Activated effector memory CD4-positive, alpha-beta T cell treated with Interleukin-2 at 50 U/mL for 16 hours (primary cell): ENCODE data around the gene FHL1.

ENCODE experiments used
- DNase-seq: peaks from one replicate; pipeline ENCODE4 v3.0.0-alpha.2; 2020

FHL1 gene

DNA sequence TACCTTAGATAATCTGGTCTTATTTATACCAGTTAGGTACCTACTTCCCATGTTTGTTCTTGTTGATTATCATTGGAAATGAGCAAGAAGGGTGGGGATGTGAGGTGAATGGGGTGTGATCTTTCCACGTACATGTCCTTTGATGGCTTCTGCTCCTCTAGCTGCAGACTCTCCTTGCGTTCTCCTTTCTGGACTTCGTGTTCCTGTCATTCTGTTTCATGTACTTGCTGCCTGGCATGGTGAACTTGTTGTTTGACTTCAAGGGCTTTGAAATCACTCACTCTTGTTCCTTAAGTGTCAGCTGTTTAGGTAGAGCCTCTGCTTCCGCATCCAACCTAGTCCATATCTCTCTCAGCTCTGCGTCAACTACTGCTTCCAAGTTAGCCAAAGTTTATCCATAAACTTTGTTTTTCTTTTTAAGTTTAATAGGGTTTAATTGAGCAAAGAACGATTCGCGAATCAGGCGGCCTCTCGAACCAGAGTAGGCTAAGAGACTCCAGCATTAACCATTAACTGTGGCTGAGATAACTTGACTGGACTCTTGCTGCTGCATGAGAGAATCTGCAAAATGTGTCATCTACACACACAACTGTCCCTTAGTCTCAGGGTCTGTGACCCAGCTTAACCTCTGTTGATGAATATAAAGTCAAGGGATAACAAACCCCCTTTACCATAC is 42.8 kb downstream of the FHL1 start:
- DNase-seq, result no peak

DNA sequence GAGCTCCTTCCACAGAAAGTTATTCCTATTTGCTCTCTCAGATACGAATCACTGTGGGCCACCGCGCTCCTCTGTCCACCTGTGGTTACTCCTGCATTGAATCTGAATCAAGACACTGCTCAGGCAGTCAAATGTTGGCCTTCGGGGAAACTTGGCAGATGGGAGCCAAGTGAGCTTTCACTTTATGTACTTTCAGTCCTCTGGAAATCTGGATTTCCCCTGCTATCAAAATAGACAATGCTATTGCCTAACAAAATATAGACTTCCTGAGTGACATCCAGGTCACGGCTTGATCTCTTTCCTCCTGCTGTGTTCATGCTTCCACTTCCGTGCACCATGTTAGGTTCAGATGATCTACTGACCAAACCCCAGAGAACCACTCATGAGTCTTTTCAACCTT is 43.8 kb downstream of the FHL1 start:
- DNase-seq, result no peak

DNA sequence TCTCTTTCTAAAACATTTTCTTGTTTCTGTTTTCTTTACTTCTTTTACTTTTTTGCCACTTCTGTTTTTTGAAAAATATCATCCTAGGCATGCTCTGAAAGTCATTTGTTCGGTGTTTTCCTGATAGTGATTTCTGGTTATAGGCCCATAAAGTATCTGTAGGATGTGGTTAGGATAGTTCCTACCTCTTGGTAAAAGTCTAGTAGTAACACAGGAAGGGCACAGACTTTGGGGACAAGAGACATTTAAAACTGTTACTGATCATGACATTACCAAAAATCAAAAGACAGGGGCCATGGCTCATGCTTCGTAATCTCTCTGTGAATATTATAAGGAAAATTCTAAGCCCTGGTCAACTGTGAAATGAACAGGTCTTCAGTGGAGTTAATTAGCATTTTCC is 44.8 kb downstream of the FHL1 start:
- no peak for DNase-seq

DNA sequence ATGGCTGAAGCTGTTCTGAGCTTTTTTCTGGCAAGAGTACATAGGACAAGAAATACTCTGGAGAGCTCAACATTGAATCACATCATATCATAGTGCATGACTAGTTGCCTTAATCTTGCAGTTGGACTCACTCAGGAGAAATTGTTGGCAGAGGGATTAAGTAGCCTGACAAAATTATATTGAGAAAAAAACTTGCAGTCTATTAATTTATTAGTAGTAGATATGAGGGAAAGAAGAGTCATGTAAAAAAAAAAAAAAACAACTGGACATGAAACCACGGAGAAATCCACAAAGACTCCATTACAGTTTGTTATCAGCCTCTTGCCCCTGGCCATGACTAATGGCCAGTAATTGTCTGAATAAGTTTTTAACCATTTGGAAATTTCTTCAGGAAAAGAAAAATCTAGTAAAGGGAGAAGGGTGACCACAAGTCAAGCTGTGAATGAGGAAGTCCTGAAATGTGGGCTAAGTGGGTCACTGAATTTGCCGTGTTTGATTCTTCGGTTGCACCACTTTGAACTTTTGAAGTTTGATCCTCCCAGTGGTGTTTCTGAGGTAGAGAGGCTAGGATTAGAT is 45.6 kb downstream of the FHL1 start:
- no peak for DNase-seq

DNA sequence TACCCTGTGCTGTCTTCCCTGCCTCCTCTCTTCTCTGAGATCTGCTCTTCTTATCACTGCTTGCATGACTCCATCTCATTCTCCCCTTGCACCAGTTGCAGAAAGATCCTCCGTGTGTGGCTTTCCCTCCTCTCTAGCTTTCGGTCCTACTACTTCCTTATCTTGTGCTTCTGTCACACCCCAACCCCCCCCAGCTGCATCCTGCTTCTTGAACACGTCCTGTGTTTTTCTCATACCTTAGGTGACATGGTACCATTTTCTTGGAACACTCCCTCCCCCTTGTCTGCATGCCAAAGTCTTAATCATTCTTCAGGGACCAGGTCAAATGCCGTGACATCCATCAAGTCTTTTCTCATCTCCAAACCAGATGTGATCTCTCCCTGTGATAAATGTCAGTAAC is 46.4 kb downstream of the FHL1 start:
- DNase-seq, result no peak

DNA sequence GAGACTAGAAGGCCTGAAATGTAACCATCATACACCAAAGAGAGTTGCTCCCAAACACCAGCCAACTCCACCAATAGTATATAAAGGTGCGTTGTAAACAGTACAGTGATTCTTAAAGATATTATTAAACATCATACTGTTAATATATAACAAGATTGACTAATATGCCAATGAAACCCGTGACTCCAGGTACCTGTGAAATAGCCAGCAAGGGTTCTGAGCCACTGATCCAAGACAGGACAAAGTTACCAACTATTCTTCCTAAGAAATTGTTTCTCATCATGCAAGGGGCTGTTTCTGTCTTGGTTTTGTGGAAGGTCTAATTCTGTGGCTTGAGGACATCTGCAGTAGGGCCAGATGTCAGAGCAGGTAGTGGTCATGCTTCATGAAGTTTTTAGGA is 47.2 kb downstream of the FHL1 start:
- DNase-seq, result no peak

DNA sequence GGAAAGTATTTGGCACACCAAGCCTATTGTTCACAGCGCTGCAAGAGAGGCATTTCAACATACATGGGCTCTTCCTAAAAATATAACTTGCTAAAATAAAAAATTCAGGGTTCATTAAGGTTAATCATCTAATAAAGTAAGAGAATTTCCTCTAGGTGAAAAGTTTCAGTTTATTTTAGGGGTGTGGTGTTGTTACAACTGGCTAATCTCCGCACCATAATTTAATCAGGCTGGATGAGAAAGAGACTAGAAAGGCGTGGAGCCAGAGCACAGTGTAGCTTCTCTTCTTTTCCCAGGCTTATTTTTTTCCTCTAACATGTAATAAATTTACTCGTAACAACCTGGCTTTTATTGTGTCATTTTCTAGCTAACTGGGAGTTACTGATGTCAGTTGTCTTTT is 47.9 kb downstream of the FHL1 start:
- DNase-seq, result no peak

DNA sequence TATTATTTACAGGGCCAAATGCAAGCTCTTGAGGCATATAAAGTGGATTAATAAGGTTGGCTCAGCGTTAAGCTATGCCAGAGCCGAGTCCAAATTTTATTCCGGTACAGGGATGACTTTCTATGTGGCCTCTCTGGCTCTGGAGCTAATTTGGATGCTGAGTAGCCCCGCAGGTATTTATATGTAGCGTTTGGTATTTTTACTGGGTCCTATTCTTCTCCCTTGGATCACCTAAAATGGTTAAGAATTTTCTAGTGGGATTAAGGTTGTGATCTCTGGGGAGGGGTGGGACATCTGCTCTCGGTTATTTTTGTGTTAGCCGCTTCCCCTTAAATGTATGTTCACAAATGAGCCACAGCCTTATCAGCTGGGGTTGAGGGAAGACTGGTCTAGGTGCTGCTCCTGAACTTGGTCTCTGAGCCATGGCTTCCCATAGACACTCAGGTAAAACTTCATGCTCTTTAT is 49.4 kb downstream of the FHL1 start:
- no peak for DNase-seq

DNA sequence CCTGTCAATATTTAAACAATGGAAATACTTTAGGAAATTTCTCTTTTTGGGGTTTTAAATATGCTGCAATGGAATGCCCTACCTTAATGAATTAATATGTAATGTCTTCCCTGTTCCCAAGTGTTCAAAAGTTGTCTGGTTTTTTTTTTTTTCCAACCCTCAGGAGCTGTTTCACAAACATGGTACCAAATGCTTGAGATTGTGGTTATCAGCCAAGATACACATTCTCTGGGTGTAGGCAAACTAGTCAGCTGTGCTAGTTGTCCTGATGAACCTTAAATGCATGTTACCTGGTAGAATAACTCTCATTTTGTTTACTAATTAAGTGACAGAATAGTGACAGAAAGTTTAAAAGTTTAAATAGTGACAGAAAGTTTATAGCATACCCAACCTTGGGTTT is 50.7 kb downstream of the FHL1 start:
- no peak for DNase-seq

DNA sequence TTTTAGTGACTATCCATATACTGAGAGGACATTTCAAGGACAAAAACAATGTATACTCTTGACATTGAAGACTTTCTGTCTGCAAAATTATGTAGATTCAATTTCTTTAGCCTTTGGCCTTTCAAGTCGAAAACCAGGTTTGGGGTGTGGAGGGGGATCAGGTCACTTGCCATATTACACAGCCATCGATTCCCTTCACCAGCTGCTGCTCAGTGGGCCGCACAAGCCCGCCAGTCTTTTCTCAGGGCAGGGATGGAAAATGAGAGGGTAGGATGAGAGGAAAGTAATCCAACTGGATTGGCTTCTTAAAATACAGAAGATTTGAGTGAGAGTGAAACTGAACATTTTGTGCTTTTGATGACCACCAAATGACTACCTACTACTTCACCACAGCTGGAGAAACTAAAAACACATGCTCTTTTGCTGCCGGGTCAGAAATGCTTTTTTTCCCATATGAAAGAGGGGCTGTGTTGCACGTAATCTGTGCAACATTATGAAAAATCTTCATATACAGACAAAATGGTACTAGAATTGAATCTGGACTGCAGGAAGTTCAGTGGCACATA is 51.4 kb downstream of the FHL1 start:
- no peak for DNase-seq

DNA sequence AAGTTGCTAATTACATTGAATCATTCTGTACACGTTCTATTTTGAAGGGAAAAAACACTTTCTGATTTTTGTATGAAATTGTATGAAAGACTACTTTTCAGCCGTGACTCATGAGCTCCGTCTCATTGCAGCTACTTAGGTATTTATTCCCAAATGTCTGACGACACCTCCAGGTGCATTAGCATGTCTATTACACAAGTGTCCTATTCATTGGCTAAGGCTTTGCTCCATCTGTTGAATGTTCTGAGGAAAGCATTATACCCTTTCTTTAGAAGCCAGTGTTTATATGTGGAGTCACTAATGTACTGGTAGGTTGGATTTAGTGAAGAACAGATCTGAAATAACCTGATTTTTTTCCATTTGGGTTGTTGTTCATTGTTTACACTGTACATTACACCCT is 52.0 kb downstream of the FHL1 start:
- DNase-seq, result no peak

DNA sequence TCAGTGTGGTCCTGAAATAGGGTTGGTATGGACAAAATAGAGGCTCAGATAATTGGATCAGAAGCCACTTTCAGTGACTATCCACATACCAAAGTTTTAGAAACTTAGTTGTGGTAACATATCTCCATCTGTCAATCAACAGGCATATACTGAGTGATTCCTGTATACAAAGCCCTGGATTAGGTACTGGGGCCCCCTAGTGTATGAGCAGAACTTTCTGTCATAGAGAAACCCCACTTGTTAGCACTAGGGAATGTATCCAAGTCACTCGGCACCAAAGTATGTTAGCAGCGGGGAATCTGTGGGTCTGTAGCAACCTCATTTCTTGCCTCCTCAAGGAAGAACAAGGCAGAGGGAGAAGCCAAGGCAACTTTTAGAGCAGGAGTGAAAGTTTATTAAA is 53.1 kb downstream of the FHL1 start:
- DNase-seq, result no peak

DNA sequence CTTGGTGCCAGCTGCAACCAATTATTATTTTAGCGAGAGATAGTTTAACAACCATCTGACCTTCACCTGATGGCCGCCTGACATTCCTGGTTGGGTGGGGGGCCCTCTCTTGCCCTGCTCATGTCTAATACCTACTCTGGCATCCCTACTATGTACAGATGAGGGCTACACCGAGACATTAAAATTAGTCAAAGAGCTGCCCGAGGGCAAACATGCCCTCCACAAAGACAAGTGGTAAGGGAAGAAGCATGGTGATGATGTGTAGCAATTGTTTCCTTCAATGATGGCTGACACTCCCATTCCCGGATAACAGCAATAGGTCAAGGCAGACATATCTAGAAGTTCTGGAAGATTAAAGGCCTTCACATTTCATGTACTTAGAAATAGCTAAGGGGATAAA is 54.3 kb downstream of the FHL1 start:
- no peak for DNase-seq

DNA sequence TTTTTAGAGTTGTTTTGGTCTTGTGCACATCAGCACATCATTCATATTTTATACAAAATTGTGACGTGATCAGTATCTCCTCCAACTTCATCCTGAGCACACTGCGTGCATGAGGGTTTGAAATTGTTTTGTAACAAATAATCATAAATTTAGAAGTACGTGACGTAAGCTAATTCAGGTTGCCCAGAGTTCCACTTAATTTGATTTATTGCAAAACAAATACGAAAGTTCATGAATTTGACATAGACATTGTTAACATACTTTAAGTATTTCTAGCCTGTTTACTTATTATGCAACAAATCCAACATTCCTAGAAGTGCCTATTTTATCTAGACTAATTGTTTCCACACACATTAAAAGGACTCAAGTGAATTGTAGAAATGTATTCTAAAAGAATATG is 55.6 kb downstream of the FHL1 start:
- DNase-seq, result no peak

DNA sequence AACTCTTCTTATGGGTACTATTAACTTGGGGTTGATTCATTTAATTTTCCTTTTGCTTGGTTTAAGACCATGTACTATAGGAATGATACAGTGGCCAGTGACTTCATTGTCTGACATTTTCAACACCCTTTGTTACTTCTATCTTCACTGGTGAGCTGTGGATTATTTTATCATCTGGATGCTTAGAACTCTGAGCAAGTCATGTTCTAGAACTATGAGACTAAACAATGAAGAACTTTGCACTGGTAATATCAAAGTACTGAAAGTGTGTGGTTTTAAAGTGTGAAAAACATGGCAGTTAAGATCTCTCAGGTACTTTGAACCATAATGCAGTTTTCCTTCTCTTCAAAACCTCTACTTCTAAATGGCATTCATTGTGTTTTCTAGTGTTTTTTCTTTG is 56.1 kb downstream of the FHL1 start:
- no peak for DNase-seq

DNA sequence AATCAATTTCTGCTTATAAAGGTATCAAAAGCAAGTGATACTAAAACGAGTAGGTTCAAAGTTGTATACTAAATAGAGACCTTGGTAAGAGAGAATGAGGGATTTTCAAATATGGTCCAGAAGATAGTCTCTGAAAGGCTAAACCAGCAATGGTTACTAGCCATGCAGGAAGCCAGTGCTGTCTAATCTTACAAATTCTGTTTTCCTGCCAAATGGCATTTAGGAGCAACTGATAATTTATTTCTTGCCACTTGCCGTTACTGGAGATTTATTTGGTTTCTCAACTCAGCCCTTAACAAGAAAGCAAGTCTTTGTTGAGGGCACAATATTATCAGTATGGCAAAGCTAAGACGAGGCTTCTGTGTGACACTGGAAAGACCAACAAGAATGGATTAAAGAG is 56.6 kb downstream of the FHL1 start:
- no peak for DNase-seq

DNA sequence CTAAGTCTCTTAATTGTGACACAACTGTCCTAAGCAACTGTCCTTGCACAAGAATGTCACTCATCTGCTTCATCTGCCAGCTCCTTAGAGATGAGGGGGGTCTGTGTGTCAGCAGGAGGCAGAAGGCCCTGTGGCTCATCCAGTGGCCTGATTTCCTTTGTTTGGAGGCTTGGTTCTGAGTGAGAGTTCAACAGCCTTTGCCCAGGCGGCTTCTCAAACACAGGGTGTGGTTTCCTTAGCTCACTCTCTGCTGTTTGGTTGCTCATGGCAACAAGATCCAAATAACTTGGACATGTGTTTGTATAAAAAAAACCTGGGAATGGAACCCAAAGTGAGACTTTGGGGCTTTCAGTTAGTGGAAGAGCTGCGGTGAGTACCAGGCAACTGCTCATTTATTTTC is 57.2 kb downstream of the FHL1 start:
- DNase-seq, result no peak

DNA sequence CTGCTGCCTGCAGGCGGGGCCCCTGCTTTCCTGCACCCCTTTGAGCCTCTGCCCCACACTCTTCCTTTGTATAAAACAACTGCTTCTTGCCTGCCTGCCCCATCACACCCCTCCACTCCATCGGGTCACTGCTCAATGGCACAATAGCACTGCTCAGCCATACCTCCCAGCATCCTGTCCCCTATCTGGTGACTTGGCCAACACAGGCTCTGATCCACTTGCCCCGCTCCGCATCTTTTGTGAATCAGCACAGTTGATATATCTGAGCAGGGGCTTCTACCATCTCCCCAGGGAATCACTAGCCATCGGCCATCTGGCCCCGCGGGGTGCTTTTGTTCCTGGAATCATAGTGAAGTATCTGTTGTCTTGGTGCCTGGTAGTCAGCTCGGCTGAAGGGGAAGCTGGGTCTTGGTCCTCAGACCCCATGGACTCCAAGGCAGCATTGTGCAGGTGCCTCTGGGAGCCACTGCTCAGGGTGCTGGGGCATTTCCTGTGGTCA is 58.6 kb downstream of the FHL1 start:
- no peak for DNase-seq

DNA sequence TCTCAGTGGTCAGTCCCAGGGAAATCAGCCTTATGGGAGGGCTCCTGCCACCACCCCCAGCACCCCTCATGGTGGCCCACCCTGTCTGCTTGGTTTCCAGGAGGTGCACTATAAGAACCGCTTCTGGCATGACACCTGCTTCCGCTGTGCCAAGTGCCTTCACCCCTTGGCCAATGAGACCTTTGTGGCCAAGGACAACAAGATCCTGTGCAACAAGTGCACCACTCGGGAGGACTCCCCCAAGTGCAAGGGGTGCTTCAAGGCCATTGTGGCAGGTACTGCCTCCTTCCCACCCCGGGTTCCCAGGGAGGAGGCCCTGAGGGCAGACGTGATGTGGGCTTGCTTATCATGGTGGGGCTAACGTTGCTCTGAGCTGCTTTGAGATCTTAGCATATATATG is 59.6 kb downstream of the FHL1 start:
- DNase-seq, result no peak

DNA sequence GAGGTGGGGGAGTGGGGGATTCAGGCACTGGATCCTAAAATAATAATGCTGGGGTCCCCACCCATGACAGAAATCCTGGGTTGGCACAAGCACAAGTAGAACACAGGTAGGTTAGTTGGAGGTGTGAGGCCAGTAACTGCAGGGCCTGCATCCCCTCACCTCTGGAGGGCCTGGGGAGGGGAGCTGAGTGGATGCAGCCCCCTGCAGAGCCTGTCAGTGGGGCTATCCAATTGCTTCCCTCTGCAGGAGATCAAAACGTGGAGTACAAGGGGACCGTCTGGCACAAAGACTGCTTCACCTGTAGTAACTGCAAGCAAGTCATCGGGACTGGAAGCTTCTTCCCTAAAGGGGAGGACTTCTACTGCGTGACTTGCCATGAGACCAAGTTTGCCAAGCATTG is 60.2 kb downstream of the FHL1 start:
- no peak for DNase-seq

DNA sequence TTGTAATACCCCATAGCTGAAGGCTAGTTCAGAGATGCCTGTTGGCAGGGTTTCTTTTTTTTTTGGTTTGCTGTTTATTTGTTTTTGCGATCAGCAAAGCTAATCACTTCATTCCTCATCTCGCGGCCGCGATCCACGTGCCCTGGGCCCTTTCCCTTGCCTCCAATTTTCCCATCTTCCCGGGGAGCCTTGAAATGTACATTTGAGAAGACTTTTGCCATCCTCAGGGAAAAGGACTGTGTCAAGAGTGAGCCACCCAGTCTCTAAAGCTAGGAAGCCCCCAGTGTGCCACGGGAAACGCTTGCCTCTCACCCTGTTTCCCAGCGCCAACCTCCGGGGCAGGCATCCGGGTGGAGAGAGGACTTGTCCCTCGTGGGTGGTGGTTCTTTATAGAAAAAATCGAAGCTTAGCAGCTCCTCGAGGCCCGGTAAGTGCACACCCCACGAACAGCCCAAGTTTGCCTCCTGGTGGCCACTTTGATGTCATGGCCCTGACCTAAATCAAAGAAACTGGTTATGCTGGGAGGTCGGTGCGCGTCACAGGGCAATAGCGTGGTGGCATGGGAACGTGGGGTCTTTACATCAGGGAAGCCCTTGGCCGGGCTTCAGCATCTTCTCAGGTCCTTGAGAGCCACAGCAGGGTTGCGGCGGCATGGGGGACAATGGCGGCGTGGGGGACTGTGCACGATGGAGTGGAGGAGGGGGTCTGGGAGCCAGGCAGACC is 61.8 kb downstream of the FHL1 start:
- DNase-seq, result peak; percentile 10

DNA sequence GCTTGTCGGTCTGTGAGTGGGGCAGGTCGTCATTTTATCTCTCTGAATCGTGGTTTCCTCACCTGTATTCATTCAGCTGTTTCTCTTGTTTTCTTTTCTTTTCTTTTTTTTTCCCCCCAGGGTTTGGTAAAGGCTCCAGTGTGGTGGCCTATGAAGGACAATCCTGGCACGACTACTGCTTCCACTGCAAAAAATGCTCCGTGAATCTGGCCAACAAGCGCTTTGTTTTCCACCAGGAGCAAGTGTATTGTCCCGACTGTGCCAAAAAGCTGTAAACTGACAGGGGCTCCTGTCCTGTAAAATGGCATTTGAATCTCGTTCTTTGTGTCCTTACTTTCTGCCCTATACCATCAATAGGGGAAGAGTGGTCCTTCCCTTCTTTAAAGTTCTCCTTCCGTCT is 62.4 kb downstream of the FHL1 start:
- DNase-seq, result no peak

DNA sequence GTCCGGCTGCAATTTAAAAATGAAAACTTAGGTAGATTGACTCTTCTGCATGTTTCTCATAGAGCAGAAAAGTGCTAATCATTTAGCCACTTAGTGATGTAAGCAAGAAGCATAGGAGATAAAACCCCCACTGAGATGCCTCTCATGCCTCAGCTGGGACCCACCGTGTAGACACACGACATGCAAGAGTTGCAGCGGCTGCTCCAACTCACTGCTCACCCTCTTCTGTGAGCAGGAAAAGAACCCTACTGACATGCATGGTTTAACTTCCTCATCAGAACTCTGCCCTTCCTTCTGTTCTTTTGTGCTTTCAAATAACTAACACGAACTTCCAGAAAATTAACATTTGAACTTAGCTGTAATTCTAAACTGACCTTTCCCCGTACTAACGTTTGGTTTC is 62.9 kb downstream of the FHL1 start:
- no peak for DNase-seq

DNA sequence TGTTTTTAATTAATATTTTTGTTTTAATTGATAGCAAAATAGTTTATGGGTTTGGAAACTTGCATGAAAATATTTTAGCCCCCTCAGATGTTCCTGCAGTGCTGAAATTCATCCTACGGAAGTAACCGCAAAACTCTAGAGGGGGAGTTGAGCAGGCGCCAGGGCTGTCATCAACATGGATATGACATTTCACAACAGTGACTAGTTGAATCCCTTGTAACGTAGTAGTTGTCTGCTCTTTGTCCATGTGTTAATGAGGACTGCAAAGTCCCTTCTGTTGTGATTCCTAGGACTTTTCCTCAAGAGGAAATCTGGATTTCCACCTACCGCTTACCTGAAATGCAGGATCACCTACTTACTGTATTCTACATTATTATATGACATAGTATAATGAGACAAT is 63.5 kb downstream of the FHL1 start:
- no peak for DNase-seq
